CD1c-positive myeloid dendritic cell (primary cell): Measurements from ENCODE around the gene SUMO3.

Experiments
- DNase-seq: peaks from one replicate; pipeline ENCODE4 v3.0.0-alpha.2; 2016; ENCODE audit errors: extremely low spot score

SUMO3 gene

GRCh38 chr21:44761011-44761729, 56.7 kb downstream of the SUMO3 start:
- DNase-seq = no peak

- no peak for DNase-seq
Observed at GRCh38 chr21:44760376-44760775, 57.5 kb downstream of the SUMO3 start.

- DNase-seq = no peak
Observed at GRCh38 chr21:44759628-44760285, 58.1 kb downstream of the SUMO3 start.

- DNase-seq = no peak
Observed at GRCh38 chr21:44758781-44759627, 58.9 kb downstream of the SUMO3 start.

GRCh38 chr21:44758141-44758561, 59.7 kb downstream of the SUMO3 start:
- DNase-seq = no peak

GRCh38 chr21:44757731-44758130, 60.1 kb downstream of the SUMO3 start:
- DNase-seq = no peak

- DNase-seq = no peak
Observed at GRCh38 chr21:44756423-44757185, 61.3 kb downstream of the SUMO3 start.
